HEK293 (cell line): Measurements from ENCODE around the gene MAP7.

Experiments used
- CTCF ChIA-PET: fragments of 350-600 bp; formaldehyde crosslinking; extraction: SDS; loops from one replicate; lab custom pipeline; 2021; ENCODE audit warnings: antibody characterized with exemption; lab: Yijun Ruan, JAX
- POLR2A ChIA-PET: fragments of 300-600 bp; formaldehyde crosslinking; extraction: SDS; loops from one replicate; lab custom pipeline; 2020; ENCODE audit warnings: antibody characterized with exemption, inconsistent platforms; lab: Yijun Ruan, JAX
- H3K27ac ChIP-seq: fragments of 200-500 bp; sonication (Bioruptor generic); 2 replicates; pipeline ENCODE4 v1.5.1; 2014; ENCODE audit warnings: low read depth, low read length, control low read depth, inconsistent platforms; ENCODE audit errors: extremely low read depth
- H3K36me3 ChIP-seq, 2 experiments: fragments of 200-500 bp in 1 of 2; sonication (Bioruptor generic) in 1 of 2; 1 replicate in 1 of 2; 2 replicates in 1 of 2; pipeline ENCODE4 v1.5.1; 2014 to 2017; ENCODE audit warnings: inconsistent platforms in 2 of 2, low read length in 2 of 2; ENCODE audit not compliant: control insufficient read depth in 2 of 2, insufficient read depth in 1 of 2
- H3K4me1 ChIP-seq: fragments of 200-500 bp; sonication (Bioruptor generic); 2 replicates; pipeline ENCODE4 v1.5.1; 2014; ENCODE audit warnings: mild to moderate bottlenecking, low read length, inconsistent platforms; ENCODE audit not compliant: control insufficient read depth, insufficient read depth
- H3K4me3 ChIP-seq: 2 replicates; pipeline ENCODE4 v1.5.1; 2011; ENCODE audit warnings: low read depth, mild to moderate bottlenecking, control low read depth, low read length, moderate library complexity
- H3K9me3 ChIP-seq: fragments of 200-500 bp; sonication (Bioruptor generic); 2 replicates; pipeline ENCODE4 v1.5.1; 2014; ENCODE audit warnings: low read depth, low read length, inconsistent platforms; ENCODE audit not compliant: control insufficient read depth, insufficient read depth
- BCL11A ChIP-seq: fragments of 450-650 bp; formaldehyde crosslinking; IDR thresholded peaks from 2 replicates; pipeline ENCODE4 v1.5.1; 2016; ENCODE audit warnings: low read depth, missing biosample characterization, missing genetic modification characterization
- GLIS1 ChIP-seq: fragments of 450-650 bp; formaldehyde crosslinking; IDR thresholded peaks from 2 replicates; pipeline ENCODE4 v1.5.1; 2016; ENCODE audit warnings: missing biosample characterization, missing genetic modification characterization
- HOXA7 ChIP-seq: sonication (generic); formaldehyde crosslinking; IDR thresholded peaks from 2 replicates; pipeline ENCODE4 v1.8.1; 2022; ENCODE audit warnings: missing genetic modification reagents, borderline replicate concordance
- MYNN ChIP-seq: fragments of 450-650 bp; formaldehyde crosslinking; IDR thresholded peaks from 2 replicates; pipeline ENCODE4 v1.5.1; 2016; ENCODE audit warnings: missing biosample characterization, missing genetic modification characterization, borderline replicate concordance
- REPIN1 ChIP-seq: fragments of 450-650 bp; formaldehyde crosslinking; IDR thresholded peaks from 2 replicates; pipeline ENCODE4 v1.5.1; 2017; ENCODE audit warnings: missing biosample characterization, missing genetic modification characterization, low read depth
- YY2 ChIP-seq: fragments of 450-650 bp; formaldehyde crosslinking; IDR thresholded peaks from 2 replicates; pipeline ENCODE4 v1.5.1; 2016; ENCODE audit warnings: missing biosample characterization, missing genetic modification characterization
- ZBTB17 ChIP-seq: fragments of 450-650 bp; formaldehyde crosslinking; IDR thresholded peaks from 2 replicates; pipeline ENCODE4 v1.5.1; 2016; ENCODE audit warnings: missing biosample characterization, missing genetic modification characterization
- ZBTB48 ChIP-seq: fragments of 450-650 bp; formaldehyde crosslinking; IDR thresholded peaks from 2 replicates; pipeline ENCODE4 v1.5.1; 2016; ENCODE audit warnings: missing biosample characterization, missing genetic modification characterization
- ZBTB8A ChIP-seq: fragments of 450-650 bp; formaldehyde crosslinking; IDR thresholded peaks from 2 replicates; pipeline ENCODE4 v1.5.1; 2016; ENCODE audit warnings: missing biosample characterization, missing genetic modification characterization
- ZFP37 ChIP-seq: fragments of 450-650 bp; formaldehyde crosslinking; IDR thresholded peaks from 2 replicates; pipeline ENCODE4 v1.5.1; 2016; ENCODE audit warnings: missing biosample characterization, missing genetic modification characterization
- ZIC2 ChIP-seq: fragments of 450-650 bp; formaldehyde crosslinking; IDR thresholded peaks from 2 replicates; pipeline ENCODE4 v1.5.1; 2016; ENCODE audit warnings: missing biosample characterization, missing genetic modification characterization
- ZNF121 ChIP-seq: fragments of 450-650 bp; formaldehyde crosslinking; IDR thresholded peaks from 2 replicates; pipeline ENCODE4 v1.5.1; 2016; ENCODE audit warnings: missing biosample characterization, missing genetic modification characterization
- ZNF16 ChIP-seq: fragments of 450-650 bp; formaldehyde crosslinking; IDR thresholded peaks from 2 replicates; pipeline ENCODE4 v1.5.1; 2016; ENCODE audit warnings: low read depth, missing biosample characterization, missing genetic modification characterization
- ZNF202 ChIP-seq: fragments of 450-650 bp; formaldehyde crosslinking; IDR thresholded peaks from 2 replicates; pipeline ENCODE4 v1.5.1; 2016; ENCODE audit warnings: missing biosample characterization, missing genetic modification characterization, borderline replicate concordance
- ZNF366 ChIP-seq: fragments of 450-650 bp; formaldehyde crosslinking; conservative IDR thresholded peaks from 2 replicates; pipeline ENCODE4 v1.5.1; 2016; ENCODE audit warnings: missing biosample characterization, missing genetic modification characterization
- ZNF426 ChIP-seq: fragments of 450-650 bp; formaldehyde crosslinking; IDR thresholded peaks from 2 replicates; pipeline ENCODE4 v1.5.1; 2017; ENCODE audit warnings: missing biosample characterization, missing genetic modification characterization, mild to moderate bottlenecking, inconsistent platforms, moderate library complexity
- ZNF548 ChIP-seq: fragments of 450-650 bp; formaldehyde crosslinking; IDR thresholded peaks from 2 replicates; pipeline ENCODE4 v1.5.1; 2016; ENCODE audit warnings: missing biosample characterization, missing genetic modification characterization
- ZNF621 ChIP-seq: fragments of 450-650 bp; formaldehyde crosslinking; IDR thresholded peaks from 2 replicates; pipeline ENCODE4 v1.5.1; 2017; ENCODE audit warnings: missing biosample characterization, missing genetic modification characterization
- ZNF629 ChIP-seq: fragments of 450-650 bp; formaldehyde crosslinking; IDR thresholded peaks from 2 replicates; pipeline ENCODE4 v1.5.1; 2017; ENCODE audit warnings: missing biosample characterization, missing genetic modification characterization
- ZNF768 ChIP-seq: fragments of 450-650 bp; formaldehyde crosslinking; IDR thresholded peaks from 2 replicates; pipeline ENCODE4 v1.5.1; 2018; ENCODE audit warnings: missing biosample characterization, mild to moderate bottlenecking, missing genetic modification characterization
- ZNF837 ChIP-seq: fragments of 450-650 bp; formaldehyde crosslinking; IDR thresholded peaks from 2 replicates; pipeline ENCODE4 v1.5.1; 2016; ENCODE audit warnings: missing biosample characterization, missing genetic modification characterization
- ZSCAN16 ChIP-seq: fragments of 450-650 bp; formaldehyde crosslinking; IDR thresholded peaks from 2 replicates; pipeline ENCODE4 v1.5.1; 2016; ENCODE audit warnings: missing biosample characterization, missing genetic modification characterization
- TF ChIP-seq, protein P1 (sequence below): fragments of 450-650 bp; formaldehyde crosslinking; IDR thresholded peaks from 2 replicates; pipeline ENCODE4 v1.5.1; 2016; ENCODE audit warnings: missing biosample characterization, missing genetic modification characterization
- TF ChIP-seq, protein P2 (sequence below): fragments of 450-650 bp; formaldehyde crosslinking; IDR thresholded peaks from 2 replicates; pipeline ENCODE4 v1.5.1; 2016; ENCODE audit warnings: missing biosample characterization, missing genetic modification characterization
- TF ChIP-seq, protein P3 (sequence below): fragments of 450-650 bp; formaldehyde crosslinking; IDR thresholded peaks from 2 replicates; pipeline ENCODE4 v1.5.1; 2016; ENCODE audit warnings: missing biosample characterization, missing genetic modification characterization
- TF ChIP-seq, protein P4 (sequence below): fragments of 450-650 bp; formaldehyde crosslinking; IDR thresholded peaks from 2 replicates; pipeline ENCODE4 v1.5.1; 2016; ENCODE audit warnings: missing biosample characterization, missing genetic modification characterization
- TF ChIP-seq, protein P5 (sequence below): fragments of 450-650 bp; formaldehyde crosslinking; IDR thresholded peaks from 2 replicates; pipeline ENCODE4 v1.5.1; 2016; ENCODE audit warnings: missing biosample characterization, missing genetic modification characterization

Gene MAP7

DNA sequence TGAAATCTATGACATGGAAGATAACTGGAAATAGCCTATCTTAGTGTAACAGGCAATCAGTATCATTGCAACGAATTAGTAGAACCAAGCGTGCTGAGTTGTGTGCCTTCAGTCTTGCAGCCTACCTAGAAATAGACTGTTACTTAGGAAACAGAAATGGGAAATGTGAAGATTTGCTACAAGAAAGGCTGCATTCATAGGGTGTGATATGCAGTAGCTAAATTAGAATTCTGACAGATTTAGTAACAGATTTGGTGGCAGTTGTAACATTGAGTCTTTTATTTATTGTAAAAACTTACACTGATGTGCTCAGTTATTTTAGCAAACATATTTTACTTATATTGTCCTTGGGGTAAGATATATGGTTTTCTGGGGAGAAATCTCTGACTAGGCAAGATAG is 56.2 kb downstream of the MAP7 start (continued):
- TF ChIP-seq ZNF16 (no peak), ZNF837 (tag by site-specific recombination) (no peak), ZFP37 (tag by site-specific recombination) (no peak), MYNN (tag by site-specific recombination) (no peak), GLIS1 (tag by site-specific recombination) (no peak), ZNF768 (tag by site-specific recombination) (no peak)
- TF ChIP-seq, protein P1, sequence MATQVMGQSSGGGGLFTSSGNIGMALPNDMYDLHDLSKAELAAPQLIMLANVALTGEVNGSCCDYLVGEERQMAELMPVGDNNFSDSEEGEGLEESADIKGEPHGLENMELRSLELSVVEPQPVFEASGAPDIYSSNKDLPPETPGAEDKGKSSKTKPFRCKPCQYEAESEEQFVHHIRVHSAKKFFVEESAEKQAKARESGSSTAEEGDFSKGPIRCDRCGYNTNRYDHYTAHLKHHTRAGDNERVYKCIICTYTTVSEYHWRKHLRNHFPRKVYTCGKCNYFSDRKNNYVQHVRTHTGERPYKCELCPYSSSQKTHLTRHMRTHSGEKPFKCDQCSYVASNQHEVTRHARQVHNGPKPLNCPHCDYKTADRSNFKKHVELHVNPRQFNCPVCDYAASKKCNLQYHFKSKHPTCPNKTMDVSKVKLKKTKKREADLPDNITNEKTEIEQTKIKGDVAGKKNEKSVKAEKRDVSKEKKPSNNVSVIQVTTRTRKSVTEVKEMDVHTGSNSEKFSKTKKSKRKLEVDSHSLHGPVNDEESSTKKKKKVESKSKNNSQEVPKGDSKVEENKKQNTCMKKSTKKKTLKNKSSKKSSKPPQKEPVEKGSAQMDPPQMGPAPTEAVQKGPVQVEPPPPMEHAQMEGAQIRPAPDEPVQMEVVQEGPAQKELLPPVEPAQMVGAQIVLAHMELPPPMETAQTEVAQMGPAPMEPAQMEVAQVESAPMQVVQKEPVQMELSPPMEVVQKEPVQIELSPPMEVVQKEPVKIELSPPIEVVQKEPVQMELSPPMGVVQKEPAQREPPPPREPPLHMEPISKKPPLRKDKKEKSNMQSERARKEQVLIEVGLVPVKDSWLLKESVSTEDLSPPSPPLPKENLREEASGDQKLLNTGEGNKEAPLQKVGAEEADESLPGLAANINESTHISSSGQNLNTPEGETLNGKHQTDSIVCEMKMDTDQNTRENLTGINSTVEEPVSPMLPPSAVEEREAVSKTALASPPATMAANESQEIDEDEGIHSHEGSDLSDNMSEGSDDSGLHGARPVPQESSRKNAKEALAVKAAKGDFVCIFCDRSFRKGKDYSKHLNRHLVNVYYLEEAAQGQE (tag by site-specific recombination), result no peak
- TF ChIP-seq, protein P2, sequence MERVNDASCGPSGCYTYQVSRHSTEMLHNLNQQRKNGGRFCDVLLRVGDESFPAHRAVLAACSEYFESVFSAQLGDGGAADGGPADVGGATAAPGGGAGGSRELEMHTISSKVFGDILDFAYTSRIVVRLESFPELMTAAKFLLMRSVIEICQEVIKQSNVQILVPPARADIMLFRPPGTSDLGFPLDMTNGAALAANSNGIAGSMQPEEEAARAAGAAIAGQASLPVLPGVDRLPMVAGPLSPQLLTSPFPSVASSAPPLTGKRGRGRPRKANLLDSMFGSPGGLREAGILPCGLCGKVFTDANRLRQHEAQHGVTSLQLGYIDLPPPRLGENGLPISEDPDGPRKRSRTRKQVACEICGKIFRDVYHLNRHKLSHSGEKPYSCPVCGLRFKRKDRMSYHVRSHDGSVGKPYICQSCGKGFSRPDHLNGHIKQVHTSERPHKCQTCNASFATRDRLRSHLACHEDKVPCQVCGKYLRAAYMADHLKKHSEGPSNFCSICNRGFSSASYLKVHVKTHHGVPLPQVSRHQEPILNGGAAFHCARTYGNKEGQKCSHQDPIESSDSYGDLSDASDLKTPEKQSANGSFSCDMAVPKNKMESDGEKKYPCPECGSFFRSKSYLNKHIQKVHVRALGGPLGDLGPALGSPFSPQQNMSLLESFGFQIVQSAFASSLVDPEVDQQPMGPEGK (tag by site-specific recombination), result no peak
- TF ChIP-seq, all 188 proteins: peak for 0

DNA sequence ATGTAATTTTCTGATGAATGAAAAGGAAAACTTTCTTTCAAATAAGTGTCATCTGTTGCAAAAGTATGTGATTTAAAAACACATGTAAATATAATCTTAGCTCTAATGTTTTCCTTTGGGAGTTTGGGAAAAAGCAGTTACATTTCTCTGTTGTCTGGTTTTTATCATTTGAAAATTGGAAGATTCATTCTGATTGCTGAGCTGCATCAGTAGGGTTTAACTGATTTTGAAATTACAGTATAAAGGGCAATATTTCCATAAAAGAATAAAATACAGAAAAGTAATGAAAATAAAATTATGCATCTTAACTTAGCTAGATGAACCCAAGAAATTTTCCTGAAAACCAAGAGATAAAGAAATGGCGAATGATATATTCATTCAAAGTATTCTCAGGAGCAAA is 57.8 kb downstream of the MAP7 start:
- Histone ChIP-seq H3K4me1 (0 out of 2 replicates have a peak, but pooled peaks cover 4% of the 10 kb centered on the region), H3K36me3 (no peaks in the 10 kb centered on the region), H3K9me3 (no peaks in the 10 kb centered on the region), H3K4me3 (no peak overlapping the region), H3K27ac (no peak overlapping the region)
- CTCF ChIA-PET, result no interaction called here
- no peak for TF ChIP-seq ZNF629 (tag by site-specific recombination)
- no peak for TF ChIP-seq ZBTB48 (tag by site-specific recombination)
- no peak for TF ChIP-seq ZNF202 (tag by site-specific recombination)
- no peak for TF ChIP-seq ZNF837 (tag by site-specific recombination)
- TF ChIP-seq ZNF548 (tag by site-specific recombination), result no peak
- no peak for TF ChIP-seq ZBTB17
- no peak for TF ChIP-seq ZNF426
- TF ChIP-seq HOXA7, result no peak
- TF ChIP-seq, protein P3, sequence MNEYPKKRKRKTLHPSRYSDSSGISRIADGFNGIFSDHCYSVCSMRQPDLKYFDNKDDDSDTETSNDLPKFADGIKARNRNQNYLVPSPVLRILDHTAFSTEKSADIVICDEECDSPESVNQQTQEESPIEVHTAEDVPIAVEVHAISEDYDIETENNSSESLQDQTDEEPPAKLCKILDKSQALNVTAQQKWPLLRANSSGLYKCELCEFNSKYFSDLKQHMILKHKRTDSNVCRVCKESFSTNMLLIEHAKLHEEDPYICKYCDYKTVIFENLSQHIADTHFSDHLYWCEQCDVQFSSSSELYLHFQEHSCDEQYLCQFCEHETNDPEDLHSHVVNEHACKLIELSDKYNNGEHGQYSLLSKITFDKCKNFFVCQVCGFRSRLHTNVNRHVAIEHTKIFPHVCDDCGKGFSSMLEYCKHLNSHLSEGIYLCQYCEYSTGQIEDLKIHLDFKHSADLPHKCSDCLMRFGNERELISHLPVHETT (tag by site-specific recombination), result no peak
- no peak for TF ChIP-seq ZNF121
- no peak for TF ChIP-seq ZSCAN16 (tag by site-specific recombination)
- no peak for TF ChIP-seq YY2 (tag by site-specific recombination)
- TF ChIP-seq, protein P4, sequence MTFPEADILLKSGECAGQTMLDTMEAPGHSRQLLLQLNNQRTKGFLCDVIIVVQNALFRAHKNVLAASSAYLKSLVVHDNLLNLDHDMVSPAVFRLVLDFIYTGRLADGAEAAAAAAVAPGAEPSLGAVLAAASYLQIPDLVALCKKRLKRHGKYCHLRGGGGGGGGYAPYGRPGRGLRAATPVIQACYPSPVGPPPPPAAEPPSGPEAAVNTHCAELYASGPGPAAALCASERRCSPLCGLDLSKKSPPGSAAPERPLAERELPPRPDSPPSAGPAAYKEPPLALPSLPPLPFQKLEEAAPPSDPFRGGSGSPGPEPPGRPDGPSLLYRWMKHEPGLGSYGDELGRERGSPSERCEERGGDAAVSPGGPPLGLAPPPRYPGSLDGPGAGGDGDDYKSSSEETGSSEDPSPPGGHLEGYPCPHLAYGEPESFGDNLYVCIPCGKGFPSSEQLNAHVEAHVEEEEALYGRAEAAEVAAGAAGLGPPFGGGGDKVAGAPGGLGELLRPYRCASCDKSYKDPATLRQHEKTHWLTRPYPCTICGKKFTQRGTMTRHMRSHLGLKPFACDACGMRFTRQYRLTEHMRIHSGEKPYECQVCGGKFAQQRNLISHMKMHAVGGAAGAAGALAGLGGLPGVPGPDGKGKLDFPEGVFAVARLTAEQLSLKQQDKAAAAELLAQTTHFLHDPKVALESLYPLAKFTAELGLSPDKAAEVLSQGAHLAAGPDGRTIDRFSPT, result no peak
- no peak for TF ChIP-seq ZNF366
- TF ChIP-seq REPIN1 (tag by site-specific recombination), result no peak
- no peak for TF ChIP-seq BCL11A
- TF ChIP-seq ZBTB8A (tag by site-specific recombination), result no peak
- TF ChIP-seq, protein P5, sequence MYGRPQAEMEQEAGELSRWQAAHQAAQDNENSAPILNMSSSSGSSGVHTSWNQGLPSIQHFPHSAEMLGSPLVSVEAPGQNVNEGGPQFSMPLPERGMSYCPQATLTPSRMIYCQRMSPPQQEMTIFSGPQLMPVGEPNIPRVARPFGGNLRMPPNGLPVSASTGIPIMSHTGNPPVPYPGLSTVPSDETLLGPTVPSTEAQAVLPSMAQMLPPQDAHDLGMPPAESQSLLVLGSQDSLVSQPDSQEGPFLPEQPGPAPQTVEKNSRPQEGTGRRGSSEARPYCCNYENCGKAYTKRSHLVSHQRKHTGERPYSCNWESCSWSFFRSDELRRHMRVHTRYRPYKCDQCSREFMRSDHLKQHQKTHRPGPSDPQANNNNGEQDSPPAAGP, result no peak
- no peak for TF ChIP-seq ZIC2 (tag by site-specific recombination)
- TF ChIP-seq ZNF621 (tag by site-specific recombination), result no peak
- POLR2A ChIA-PET, result no interaction called here
